GM06990 (cell line): Measurements from ENCODE around the gene HS3ST6.

Source experiments
- DNase-seq: peaks from one replicate; pipeline ENCODE4 v3.0.0-alpha.2; 2011; ENCODE audit not compliant: insufficient read length; ENCODE audit errors: extremely low read depth
- H3K27me3 ChIP-seq: replicated peaks from 2 replicates; pipeline ENCODE4 v1.6.0; 2011; ENCODE audit warnings: low read length; ENCODE audit not compliant: control insufficient read depth, insufficient read depth
- H3K36me3 ChIP-seq: 2 replicates; pipeline ENCODE4 v1.5.1; 2011; ENCODE audit warnings: low read length; ENCODE audit not compliant: control insufficient read depth, insufficient read depth
- H3K4me3 ChIP-seq: replicated peaks from 2 replicates; pipeline ENCODE4 v1.5.1; 2011; ENCODE audit warnings: low read depth, mild to moderate bottlenecking, control low read depth, low read length
- CTCF ChIP-seq: IDR thresholded peaks from 2 replicates; pipeline ENCODE4 v1.5.1; 2011; ENCODE audit warnings: low read length, control low read depth, mild to moderate bottlenecking, inconsistent platforms; ENCODE audit not compliant: insufficient read depth, poor library complexity, severe bottlenecking

Gene HS3ST6

GRCh38 chr16:1929578-1930337 lies 11.5 kb upstream of the HS3ST6 start:
- no peaks in the 10 kb centered on the region for H3K27me3 ChIP-seq
- peak; percentile 42 for TF ChIP-seq CTCF
- H3K4me3 ChIP-seq: peak overlapping the region; percentile 55
- DNase-seq: peak; percentile 89
- H3K36me3 ChIP-seq: no peaks in the 10 kb centered on the region

- H3K27me3 ChIP-seq: no peaks in the 10 kb centered on the region
- H3K36me3 ChIP-seq: no peaks in the 10 kb centered on the region
- TF ChIP-seq CTCF: no peak
- no peak for DNase-seq
- H3K4me3 ChIP-seq: peak overlapping the region; percentile 55
Observed at GRCh38 chr16:1929105-1929504, 10.9 kb upstream of the HS3ST6 start.

- DNase-seq: no peak
- H3K36me3 ChIP-seq: no peaks in the 10 kb centered on the region
- no peak overlapping the region for H3K4me3 ChIP-seq
- H3K27me3 ChIP-seq: no peaks in the 10 kb centered on the region; the same call in 1 of the 2 replicates
- no peak for TF ChIP-seq CTCF
Observed at GRCh38 chr16:1926271-1926670, 8.1 kb upstream of the HS3ST6 start.

- no peak for TF ChIP-seq CTCF
- no peak for DNase-seq
- Histone ChIP-seq H3K4me3 (no peak overlapping the region), H3K36me3 (no peaks in the 10 kb centered on the region), H3K27me3 (no peaks in the 10 kb centered on the region; the same call in 1 of the 2 replicates)
Observed at GRCh38 chr16:1924095-1924494, 5.9 kb upstream of the HS3ST6 start.

DNA sequence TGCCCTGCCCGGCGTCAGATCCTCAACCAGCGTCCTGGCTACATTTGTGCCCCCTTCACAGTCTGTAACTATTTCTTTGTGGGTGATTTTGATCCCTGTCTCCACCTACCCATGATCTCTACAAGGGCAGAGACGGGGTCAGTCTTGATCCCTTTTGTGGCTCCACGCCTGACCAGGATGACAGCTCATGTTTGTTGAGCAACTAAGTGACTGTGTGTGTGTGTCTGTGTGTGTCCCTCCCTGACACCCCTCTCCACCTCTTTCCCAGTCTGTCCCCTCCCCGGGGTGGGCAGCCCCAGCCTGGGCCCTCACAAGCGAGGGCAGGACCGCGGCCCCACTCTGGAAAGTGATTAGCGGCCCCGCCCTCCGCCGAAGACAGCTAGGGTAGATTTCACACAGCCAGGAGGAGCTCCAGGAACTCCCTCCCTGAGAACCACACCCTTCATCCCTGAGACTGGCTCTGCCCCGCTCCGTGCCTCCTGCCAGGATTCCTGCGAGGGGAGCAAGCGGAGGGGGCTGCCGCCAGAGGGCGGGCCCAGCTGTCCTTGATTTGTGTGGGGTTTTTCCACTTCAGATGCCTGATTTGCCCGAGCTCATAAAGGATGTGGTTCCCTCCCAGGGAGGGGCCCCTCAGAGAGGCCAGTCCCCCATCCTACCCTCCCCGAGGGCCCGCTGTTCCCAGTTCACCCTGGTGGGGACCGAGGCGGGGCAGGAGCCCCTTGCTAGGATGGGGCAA lies 5.3 kb upstream of the HS3ST6 start:
- no peak overlapping the region for H3K4me3 ChIP-seq
- H3K36me3 ChIP-seq: no peaks in the 10 kb centered on the region
- no peaks in the 10 kb centered on the region; the same call in 1 of the 2 replicates for H3K27me3 ChIP-seq
- TF ChIP-seq CTCF: peak; percentile 36
- no peak for DNase-seq
